Kidney glomerular epithelial cell (primary cell): ENCODE data around the gene ADCY7.
A peak's percentile ranks its signal among the peaks of the same experiment; 100 is the strongest.
"Not testable (repeated sequence)": the region's sequence is repeated elsewhere in the genome, so short reads cannot be mapped to it uniquely, and the experiment has no call there.

ENCODE experiments used
- DNase-seq: peaks from one replicate; lab custom pipeline; 2025; lab: John Stamatoyannopoulos, UW

ADCY7 gene

DNA sequence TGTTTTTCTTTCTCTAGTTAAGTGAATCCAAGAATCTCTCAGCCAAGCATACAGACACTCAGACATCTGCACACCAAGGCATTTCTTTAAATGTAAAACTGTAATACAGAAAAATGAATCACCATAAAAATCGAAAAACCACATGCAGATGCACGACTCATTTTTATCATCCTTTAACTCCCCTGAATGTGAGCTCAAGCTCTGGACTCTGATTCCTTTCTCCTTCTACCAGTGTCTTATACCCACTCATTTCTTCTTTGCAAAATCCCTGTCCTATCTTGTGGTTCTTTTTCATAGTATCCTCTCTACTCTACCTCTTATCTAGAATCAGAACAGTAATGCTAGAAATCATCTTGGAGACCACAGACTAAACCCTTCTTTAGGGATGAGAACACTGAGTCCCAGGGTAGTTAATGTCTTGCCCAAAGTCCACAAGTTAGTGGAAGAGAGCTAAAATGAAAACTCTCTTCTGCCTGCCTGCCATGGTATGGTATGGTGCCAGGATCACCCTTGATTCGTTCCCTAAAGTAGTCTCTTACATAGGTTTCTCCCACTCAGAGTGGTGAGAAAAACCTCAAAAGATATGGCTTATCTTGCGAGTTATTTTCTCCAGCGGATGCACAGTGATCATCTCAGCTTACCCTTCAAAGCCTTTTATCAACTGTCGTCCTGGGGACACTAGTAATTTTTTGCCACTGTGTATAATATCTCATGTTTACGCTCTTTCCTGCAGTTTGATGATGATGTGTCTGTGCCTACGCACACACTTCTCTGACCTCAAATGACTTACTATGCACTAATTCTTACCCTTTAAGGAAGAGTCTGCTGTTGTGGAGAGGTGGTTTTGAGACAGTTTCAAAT, 72.2 kb downstream of the ADCY7 start:
- no peak for DNase-seq

DNA sequence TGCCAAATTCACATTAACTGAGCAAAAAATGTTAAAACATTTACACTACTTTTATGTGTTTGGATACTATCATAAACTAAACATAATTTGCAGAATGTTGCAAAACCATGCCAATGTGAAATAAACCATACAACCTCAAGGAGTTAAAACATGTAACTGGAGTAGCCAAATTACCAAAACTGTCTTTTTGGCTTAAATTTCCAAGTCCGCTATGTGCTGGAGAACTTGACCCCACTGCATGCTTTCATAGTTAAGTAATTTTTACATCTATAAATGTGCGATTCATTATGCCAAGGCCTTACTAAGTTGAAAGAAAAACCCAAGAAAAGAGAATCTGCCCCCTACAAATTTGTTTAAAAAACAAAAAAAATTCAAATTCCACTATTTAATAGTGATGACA, 74.2 kb downstream of the ADCY7 start:
- no peak for DNase-seq

DNA sequence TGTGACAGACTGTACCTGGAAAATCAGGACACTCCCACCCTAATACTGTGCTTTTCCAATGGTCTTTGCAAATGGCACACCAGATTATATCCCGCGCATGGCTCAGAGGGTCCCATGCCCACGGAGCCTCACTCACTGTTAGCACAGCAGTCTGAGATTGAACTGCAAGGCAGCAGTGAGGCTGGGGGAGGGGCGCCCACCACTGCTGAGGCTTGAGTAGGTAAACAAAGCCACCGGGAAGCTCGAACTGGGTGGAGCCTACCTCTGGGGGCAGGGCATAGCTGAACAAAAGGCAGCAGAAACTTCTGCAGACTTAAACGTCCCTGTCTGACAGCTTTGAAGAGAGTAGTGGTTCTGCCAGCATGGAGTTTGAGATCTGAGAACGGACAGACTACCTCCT, 77.2 kb downstream of the ADCY7 start:
- not testable (repeated sequence) for DNase-seq

DNA sequence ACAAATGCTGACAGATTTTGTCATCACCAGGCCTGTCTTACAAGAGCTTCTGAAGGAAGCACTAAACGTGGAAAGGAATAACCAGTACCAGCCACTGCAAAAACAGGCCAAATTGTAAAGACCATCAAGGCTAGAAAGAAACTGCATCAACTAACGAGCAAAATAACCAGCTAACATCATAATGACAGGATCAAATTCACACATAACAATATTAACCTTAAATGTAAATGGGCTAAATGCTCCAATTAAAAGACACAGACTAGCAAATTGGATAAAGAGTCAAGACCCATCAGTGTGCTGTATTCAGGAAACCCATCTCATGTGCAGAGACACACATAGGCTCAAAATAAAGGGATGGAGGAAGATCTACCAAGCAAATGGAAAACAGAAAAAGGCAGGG, 78.9 kb downstream of the ADCY7 start:
- not testable (repeated sequence) for DNase-seq

DNA sequence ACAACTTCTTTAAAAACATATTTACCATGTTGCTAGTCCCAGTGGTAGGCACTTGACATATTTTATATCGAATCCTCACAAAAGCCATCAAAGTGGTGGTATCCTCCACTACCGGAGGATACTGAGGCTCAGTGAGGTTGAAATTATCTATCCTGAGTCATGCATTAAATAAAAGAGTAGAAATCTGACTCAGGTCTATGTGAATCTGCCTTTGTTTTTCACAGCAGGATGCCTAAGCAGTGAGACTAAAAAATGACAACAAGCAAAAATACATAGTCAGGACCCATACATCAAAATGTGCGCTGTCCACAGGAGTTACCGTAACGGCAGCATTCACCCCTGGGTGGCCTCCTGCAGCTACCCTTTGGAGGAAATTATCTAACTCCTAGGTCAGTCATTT, 84.8 kb downstream of the ADCY7 start:
- no peak for DNase-seq

DNA sequence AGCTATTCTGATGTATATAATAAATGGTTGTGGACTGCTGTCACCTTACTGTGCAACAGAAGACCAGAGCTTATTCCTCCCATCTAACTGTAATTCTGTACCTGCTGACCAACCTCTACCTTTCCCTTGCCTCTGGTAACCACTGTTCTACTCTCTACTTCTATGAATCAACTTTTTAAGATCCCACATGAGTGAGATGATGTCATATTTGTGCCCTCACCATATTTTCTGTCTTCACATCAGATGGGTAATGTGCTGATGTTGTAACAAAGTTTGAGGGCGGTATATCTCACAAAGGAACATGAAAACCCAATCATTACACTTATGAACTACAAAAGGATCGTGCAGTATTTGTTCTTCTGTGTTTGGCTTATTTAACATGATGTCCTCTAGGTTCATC, 85.6 kb downstream of the ADCY7 start:
- no peak for DNase-seq

DNA sequence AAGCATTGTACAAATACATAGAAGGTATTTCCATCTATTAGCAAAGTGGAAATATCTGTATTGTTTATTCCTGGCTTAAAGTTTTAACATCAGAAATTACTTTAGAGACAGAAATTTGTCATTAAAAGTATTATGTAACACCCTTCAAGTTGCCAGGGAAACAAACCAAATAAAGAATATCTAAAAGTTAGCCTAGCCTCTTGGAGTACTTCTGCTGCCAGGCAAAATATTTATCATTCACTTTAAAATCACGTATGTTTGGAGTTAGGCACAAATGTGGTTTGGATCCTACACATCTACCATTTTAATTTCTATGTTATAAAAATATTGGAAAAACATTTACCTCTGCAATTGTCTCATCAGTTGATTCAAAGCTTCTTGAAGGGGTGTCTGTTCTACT, 87.7 kb downstream of the ADCY7 start:
- DNase-seq = no peak

DNA sequence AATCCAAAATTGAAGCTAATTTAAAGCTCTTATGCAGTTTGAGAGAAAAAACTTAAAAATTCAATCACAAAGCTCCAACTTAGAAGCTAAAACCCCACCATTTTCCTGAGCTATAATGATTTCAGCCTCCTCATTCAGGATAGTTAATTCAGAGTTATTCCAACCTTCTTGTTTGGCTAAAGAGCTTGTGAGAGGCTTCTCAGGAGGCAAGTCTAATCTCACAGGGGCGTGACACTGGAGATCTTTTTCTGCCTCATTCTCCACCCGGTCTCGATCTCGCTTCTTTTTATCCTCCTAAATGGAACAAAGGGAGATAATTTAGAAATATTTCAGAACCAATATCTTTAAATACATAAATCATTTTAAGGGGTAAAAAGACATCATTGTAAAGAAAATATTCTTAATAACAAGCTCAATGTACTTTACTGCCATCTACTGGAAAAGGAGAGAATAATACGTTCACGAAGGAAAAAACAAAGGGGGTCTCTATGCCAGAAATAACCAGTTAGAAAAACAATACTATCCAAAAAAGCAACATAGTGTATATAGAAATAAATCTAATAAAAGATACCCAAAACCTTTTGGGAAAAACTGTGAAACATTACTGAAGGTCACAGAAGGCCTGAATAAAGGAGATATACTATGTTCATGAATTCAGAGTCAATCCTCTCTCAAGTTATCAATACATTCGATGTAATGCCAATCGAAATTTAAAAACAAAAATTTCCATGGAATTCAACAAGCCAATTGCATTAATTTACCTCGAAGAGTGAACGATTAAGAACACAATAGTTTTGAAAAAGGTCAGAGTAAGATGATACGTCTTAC, 88.5 kb downstream of the ADCY7 start:
- peak; percentile 21 for DNase-seq

DNA sequence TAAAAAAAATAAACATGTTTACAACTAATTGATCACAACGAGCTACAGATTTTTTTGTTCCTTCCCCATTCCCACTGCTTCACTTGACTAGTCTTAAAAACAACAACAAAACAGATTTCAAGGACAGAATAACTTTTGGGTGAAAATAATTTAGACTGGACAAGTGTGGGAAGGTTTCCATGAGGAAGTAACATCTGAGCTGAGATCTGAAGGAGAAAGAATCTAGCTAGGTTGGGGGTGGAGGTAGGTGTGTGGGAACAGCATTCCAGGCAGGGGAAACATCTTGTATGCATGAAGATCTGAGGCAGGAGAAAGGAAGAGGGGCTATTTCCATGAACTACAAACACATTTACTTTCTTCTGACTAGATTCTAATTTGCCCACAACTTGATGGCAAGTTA, 93.3 kb downstream of the ADCY7 start:
- DNase-seq = no peak

DNA sequence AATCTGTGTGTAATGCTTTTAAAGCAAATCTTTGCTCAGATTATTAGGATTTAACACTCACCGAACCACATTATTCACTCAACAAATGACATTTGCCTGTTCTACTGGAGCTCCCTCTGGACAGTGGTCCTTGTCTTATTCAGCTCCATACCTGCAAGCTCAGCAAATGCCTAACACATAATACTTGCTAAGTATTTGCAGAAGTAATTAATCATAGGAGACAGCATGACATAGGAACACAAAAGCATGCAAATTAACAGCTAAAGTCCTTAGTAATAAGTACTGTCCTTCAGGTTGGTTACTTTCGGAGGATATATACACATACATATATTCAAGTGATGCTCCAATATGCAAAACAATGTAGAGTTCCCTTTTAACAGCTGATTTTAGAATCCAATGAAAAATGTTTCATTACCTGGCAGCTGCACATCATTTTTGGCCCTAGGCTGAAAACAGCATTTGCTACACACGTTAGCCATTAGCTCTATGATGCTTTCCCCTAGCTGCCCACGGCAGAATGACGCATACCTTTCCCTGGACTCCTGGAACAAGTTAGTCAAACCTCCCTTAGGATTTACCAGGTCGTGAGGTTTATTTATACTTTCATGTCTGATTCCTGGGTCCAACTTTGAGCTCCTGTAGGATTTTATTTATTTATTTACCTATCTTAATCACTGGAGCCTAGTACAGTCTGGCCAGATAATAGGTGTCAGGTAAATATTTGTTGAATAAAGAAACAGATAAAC, 93.9 kb downstream of the ADCY7 start:
- peak; percentile 27 for DNase-seq

DNA sequence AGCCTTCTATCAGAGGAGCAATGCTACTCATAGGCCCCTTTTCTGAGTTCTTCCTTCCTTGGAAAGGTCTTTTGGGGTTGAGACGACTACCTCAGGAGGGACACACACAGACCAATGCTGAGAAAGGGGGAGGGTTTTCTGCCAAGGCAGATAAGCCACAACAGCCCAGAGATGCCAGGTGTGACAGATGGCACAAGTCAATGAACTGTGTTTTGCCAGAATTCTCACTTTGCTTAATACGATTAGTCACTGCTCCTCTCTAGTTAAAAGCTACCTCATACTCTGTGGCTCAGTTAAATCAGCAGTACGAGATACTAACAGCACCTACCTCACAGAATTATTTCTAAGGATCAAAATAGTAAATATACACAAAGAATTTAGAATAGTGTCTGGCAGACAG, 94.4 kb downstream of the ADCY7 start:
- DNase-seq = peak; percentile 31

DNA sequence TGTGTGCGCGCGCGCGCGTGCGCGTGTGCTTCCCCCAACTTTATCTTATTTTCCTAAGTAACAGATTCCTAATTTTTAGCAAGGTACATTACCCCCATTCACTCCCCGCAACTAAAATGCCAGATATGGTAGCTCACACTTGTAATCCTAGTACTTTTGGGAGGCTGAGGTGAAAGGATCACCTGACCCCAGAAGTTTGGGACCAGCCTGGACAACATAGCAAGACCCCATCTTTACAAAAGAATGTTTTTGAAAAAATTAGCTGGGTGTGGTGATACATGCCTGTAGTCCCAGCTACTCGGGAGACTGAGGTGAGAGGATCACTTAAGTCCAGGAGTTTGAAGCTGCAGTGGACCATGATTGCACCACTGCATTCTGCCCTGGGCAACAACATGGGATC, 97.3 kb downstream of the ADCY7 start:
- DNase-seq = no peak

DNA sequence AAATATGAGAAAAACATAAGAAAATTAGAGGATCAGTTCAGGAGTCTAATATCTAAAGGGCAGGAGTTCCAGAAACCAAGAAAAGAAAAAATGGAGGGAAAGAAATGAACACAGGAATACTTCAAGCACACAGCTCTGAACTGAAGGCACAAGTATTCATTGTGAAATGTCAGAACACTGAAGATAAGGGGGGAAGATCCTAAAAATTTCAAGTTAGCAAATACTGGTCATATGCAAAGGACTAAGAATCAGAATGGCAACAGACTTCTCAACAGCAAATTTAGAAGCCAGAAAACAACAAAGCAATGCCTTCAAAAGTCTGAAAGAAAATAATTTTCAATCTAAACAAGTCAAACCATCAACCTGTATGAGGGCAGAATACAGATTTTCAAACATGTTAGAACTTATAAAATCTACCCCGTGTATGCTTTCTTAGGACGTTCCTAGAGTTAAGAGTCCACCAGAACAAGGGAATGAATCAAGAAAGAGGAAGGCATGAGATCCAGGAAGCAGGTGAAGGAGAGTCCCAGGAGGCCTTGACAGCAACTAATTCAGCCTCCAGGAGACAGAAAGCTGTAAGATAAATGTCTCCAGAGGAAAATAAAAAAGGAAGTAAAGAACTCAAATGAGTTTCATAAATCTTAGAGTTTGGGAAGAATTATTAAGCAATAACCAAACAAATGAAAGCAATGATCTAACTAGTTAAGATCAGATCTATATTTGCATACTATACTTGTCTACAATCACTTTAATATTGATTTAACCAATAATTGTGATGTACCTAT, 99.6 kb downstream of the ADCY7 start:
- DNase-seq = no peak
